ENCODE measurements around the gene KRTAP1-3.

DNA sequence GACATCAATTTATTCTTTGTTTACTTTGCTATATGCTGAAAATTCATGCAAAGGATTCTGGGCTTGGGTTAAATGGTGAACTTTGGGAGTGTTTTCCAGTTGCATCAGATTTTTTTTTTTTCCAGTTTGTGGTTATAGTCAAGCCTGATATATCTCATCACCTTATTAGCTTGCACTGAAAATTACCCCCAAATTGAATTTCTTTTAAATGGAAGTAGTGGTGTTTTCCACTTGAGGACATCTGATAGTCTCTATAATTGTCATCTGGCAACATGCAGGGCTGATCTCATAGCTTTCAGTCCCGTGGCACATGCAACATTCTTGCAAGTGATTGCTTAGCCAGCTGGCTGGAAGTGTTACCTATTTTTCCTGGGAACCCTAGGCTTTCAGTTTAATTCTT is 21.1 kb downstream of the KRTAP1-3 start:
- TF ChIP-seq, protein P1, sequence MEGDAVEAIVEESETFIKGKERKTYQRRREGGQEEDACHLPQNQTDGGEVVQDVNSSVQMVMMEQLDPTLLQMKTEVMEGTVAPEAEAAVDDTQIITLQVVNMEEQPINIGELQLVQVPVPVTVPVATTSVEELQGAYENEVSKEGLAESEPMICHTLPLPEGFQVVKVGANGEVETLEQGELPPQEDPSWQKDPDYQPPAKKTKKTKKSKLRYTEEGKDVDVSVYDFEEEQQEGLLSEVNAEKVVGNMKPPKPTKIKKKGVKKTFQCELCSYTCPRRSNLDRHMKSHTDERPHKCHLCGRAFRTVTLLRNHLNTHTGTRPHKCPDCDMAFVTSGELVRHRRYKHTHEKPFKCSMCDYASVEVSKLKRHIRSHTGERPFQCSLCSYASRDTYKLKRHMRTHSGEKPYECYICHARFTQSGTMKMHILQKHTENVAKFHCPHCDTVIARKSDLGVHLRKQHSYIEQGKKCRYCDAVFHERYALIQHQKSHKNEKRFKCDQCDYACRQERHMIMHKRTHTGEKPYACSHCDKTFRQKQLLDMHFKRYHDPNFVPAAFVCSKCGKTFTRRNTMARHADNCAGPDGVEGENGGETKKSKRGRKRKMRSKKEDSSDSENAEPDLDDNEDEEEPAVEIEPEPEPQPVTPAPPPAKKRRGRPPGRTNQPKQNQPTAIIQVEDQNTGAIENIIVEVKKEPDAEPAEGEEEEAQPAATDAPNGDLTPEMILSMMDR (conservative IDR thresholded peaks at IDR 0.05 in 1 of 2, IDR thresholded peaks at IDR 0.05 in 1 of 2; ENCODE audit: extremely low read depth in 1 of 2, insufficient read depth in 1 of 2, low read depth in 1 of 2, low read length in 2 of 2) = no peak
- TF ChIP-seq EZH2 (IDR thresholded peaks at IDR 0.05; ENCODE audit: borderline replicate concordance, low read length) = no peak

All from mammary epithelial cell (primary cell).